ENCODE measurements around the gene SPRED2.
"Not testable (repeated sequence)": the region's sequence is repeated elsewhere in the genome, so short reads cannot be mapped to it uniquely, and the experiment has no call there.

Gene SPRED2

GRCh38 chr2:65340898-65341681 is 91.3 kb downstream of the SPRED2 start:
- no peak overlapping the region for H3K4me3 ChIP-seq (ENCODE audit: low read depth, low read length)
- no peak for TF ChIP-seq CTCF (IDR thresholded peaks at IDR 0.05; ENCODE audit: low read depth, low read length, missing control alignments)
- no peak for DNase-seq (ENCODE audit: low read depth)

- DNase-seq (ENCODE audit: low read depth): no peak
- no peak for TF ChIP-seq CTCF (IDR thresholded peaks at IDR 0.05; ENCODE audit: low read depth, low read length, missing control alignments)
- H3K4me3 ChIP-seq (ENCODE audit: low read depth, low read length): no peak overlapping the region
These were observed 92.8 kb downstream of the SPRED2 start for GRCh38 chr2:65339648-65340047.

- DNase-seq (ENCODE audit: low read depth); H3K4me3 ChIP-seq (ENCODE audit: low read depth, low read length): not testable (repeated sequence)
These were observed 93.4 kb downstream of the SPRED2 start for GRCh38 chr2:65338830-65339495.

GRCh38 chr2:65337915-65338314 is 94.5 kb downstream of the SPRED2 start:
- not testable (repeated sequence) for H3K4me3 ChIP-seq (ENCODE audit: low read depth, low read length); DNase-seq (ENCODE audit: low read depth)

GRCh38 chr2:65334714-65335113 is 97.7 kb downstream of the SPRED2 start:
- TF ChIP-seq CTCF (IDR thresholded peaks at IDR 0.05; ENCODE audit: low read depth, low read length, missing control alignments): no peak
- no peak for DNase-seq (ENCODE audit: low read depth)
- no peak overlapping the region for H3K4me3 ChIP-seq (ENCODE audit: low read depth, low read length)

- no peak for DNase-seq (ENCODE audit: low read depth)
- TF ChIP-seq CTCF (IDR thresholded peaks at IDR 0.05; ENCODE audit: low read depth, low read length, missing control alignments): no peak
- no peak overlapping the region for H3K4me3 ChIP-seq (ENCODE audit: low read depth, low read length)
These were observed 100.9 kb downstream of the SPRED2 start for GRCh38 chr2:65331336-65332025.

GRCh38 chr2:65329525-65329924 is 102.9 kb downstream of the SPRED2 start:
- no peak for TF ChIP-seq CTCF (IDR thresholded peaks at IDR 0.05; ENCODE audit: low read depth, low read length, missing control alignments)
- no peak for DNase-seq (ENCODE audit: low read depth)

More at GRCh38 chr2:65329525-65329924, 102.9 kb downstream of the SPRED2 start:
- no peak overlapping the region for H3K4me3 ChIP-seq (ENCODE audit: low read depth, low read length)
